Osteoblast (primary cell): ENCODE measurements around the gene TRIM10. TPM values are rescaled to one million over a fixed set of nuclear protein-coding genes. Genes with fewer than 3 reads are reported as not detected.

Source experiments
- DNase-seq: peaks from one replicate; pipeline ENCODE4 v3.0.0; 2011; ENCODE audit warnings: low spot score, mixed read lengths; ENCODE audit not compliant: insufficient read length; ENCODE audit errors: missing footprints
- H2AFZ ChIP-seq: 2 replicates; pipeline ENCODE4 v1.6.0; 2011; ENCODE audit warnings: mild to moderate bottlenecking, low read length
- H3K27ac ChIP-seq: 2 replicates; pipeline ENCODE4 v1.5.1; 2011; ENCODE audit warnings: mild to moderate bottlenecking, low read depth, low read length, moderate library complexity
- H3K27me3 ChIP-seq: 2 replicates; pipeline ENCODE4 v1.6.0; 2012; ENCODE audit warnings: mild to moderate bottlenecking, control low read depth, inconsistent platforms, low read length, moderate library complexity; ENCODE audit not compliant: insufficient read depth
- H3K36me3 ChIP-seq: 2 replicates; pipeline ENCODE4 v1.5.1; 2011; ENCODE audit warnings: mild to moderate bottlenecking, low read length, control low read depth, moderate library complexity; ENCODE audit not compliant: insufficient read depth
- H3K4me1 ChIP-seq: 2 replicates; pipeline ENCODE4 v1.5.1; 2011; ENCODE audit warnings: mild to moderate bottlenecking, low read length, control low read depth, moderate library complexity; ENCODE audit not compliant: insufficient read depth
- H3K4me2 ChIP-seq: 2 replicates; pipeline ENCODE4 v1.6.0; 2011; ENCODE audit warnings: mild to moderate bottlenecking, low read length; ENCODE audit not compliant: insufficient read depth
- H3K4me3 ChIP-seq: fragments of 200-600 bp; sonication (generic); 3 replicates; pipeline ENCODE4 v1.5.1; 2012; ENCODE audit warnings: mild to moderate bottlenecking, low read length, inconsistent platforms; ENCODE audit not compliant: insufficient read depth
- H3K79me2 ChIP-seq: 2 replicates; pipeline ENCODE4 v1.6.0; 2012; ENCODE audit warnings: mild to moderate bottlenecking, low read length, control low read depth, inconsistent platforms; ENCODE audit not compliant: insufficient read depth
- H3K9me3 ChIP-seq: 2 replicates; pipeline ENCODE4 v1.5.1; 2011; ENCODE audit warnings: low read depth, low read length, control low read depth
- H4K20me1 ChIP-seq: 2 replicates; pipeline ENCODE4 v1.6.0; 2012; ENCODE audit warnings: mild to moderate bottlenecking, low read length, control low read depth; ENCODE audit not compliant: insufficient read depth
- total RNA-seq: library from RNA; depleted of rRNA; stranded (reverse); fragments of >200 nt; gene quantifications from 2 replicates; pipeline ENCODE4 v1.2.3, GENCODE V29; 2012
- TF ChIP-seq, protein P1 (sequence below): IDR thresholded peaks from 2 replicates; pipeline ENCODE4 v1.5.1; 2011; ENCODE audit warnings: mild to moderate bottlenecking, low read depth, low read length, moderate library complexity; ENCODE audit errors: extremely low read depth

TRIM10 gene
- total RNA-seq, 1 donor: not detected

DNA sequence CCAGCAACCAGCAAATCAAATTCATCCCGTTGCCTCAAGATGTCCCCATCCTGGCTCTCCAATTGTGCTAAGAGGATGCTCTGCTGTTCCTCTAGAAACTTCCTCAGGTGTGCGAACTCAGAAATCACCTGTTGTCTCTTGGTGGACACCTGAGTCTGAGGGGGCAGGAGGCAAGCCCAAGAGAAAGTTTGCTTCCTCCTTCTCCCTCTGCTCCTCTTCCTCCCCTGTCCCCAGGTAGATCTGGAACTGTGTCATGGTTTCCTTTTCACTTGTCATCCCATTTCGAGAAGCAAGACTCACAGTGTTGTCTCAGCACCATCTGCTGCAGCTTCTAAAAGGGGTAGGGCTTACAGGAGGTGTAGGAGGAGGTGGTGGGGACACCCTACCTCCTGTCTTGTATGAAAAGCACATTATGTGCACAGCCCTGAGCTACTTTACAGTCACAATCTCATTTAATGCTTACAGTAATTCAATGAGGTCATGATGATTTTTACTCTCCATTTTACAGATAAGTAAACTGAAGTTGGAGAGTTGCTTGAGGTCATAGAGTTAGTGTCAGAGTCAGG lies 2.5 kb downstream of the TRIM10 start:
- no peak overlapping the region for H2AFZ ChIP-seq
- H3K36me3 ChIP-seq: no peaks in the 10 kb centered on the region
- H3K4me3 ChIP-seq: no peak overlapping the region
- H3K27ac ChIP-seq: no peak overlapping the region
- H3K9me3 ChIP-seq: no peaks in the 10 kb centered on the region
- peaks cover 25% of the 10 kb centered on the region for H3K4me1 ChIP-seq
- no peak overlapping the region for H3K4me2 ChIP-seq
- no peak for DNase-seq
- H4K20me1 ChIP-seq: no peaks in the 10 kb centered on the region
- H3K27me3 ChIP-seq: no peaks in the 10 kb centered on the region
- TF ChIP-seq, protein P1, sequence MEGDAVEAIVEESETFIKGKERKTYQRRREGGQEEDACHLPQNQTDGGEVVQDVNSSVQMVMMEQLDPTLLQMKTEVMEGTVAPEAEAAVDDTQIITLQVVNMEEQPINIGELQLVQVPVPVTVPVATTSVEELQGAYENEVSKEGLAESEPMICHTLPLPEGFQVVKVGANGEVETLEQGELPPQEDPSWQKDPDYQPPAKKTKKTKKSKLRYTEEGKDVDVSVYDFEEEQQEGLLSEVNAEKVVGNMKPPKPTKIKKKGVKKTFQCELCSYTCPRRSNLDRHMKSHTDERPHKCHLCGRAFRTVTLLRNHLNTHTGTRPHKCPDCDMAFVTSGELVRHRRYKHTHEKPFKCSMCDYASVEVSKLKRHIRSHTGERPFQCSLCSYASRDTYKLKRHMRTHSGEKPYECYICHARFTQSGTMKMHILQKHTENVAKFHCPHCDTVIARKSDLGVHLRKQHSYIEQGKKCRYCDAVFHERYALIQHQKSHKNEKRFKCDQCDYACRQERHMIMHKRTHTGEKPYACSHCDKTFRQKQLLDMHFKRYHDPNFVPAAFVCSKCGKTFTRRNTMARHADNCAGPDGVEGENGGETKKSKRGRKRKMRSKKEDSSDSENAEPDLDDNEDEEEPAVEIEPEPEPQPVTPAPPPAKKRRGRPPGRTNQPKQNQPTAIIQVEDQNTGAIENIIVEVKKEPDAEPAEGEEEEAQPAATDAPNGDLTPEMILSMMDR: no peak
- H3K79me2 ChIP-seq: no peaks in the 10 kb centered on the region

DNA sequence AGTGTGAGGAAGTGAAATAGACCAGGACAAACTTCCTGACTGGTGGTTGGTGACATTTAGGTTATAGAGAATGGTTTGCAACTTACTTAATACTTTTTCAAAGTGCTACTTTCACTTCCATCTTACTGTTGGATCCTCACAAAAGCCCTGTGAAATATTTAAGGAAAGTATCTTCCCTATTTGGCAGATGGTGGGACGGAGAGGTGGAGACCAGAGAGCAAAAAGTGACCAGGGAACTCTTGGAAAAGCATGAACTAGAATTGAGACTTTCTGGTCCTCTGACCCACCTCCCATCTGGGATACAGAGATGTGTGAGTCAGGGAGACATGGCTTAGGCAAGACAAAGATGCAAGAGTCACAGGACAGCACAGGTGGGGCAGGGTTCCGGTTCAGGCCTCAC lies 3.0 kb downstream of the TRIM10 start:
- H3K27ac ChIP-seq: no peak overlapping the region
- no peaks in the 10 kb centered on the region for H3K27me3 ChIP-seq
- peaks cover 25% of the 10 kb centered on the region for H3K4me1 ChIP-seq
- H4K20me1 ChIP-seq: no peaks in the 10 kb centered on the region
- H2AFZ ChIP-seq: peak overlapping the region; percentile 28
- H3K36me3 ChIP-seq: no peaks in the 10 kb centered on the region
- no peak for DNase-seq
- no peaks in the 10 kb centered on the region for H3K9me3 ChIP-seq
- H3K4me3 ChIP-seq: no peak overlapping the region
- H3K4me2 ChIP-seq: no peak overlapping the region
- TF ChIP-seq, protein P1: no peak
- H3K79me2 ChIP-seq: no peaks in the 10 kb centered on the region

DNA sequence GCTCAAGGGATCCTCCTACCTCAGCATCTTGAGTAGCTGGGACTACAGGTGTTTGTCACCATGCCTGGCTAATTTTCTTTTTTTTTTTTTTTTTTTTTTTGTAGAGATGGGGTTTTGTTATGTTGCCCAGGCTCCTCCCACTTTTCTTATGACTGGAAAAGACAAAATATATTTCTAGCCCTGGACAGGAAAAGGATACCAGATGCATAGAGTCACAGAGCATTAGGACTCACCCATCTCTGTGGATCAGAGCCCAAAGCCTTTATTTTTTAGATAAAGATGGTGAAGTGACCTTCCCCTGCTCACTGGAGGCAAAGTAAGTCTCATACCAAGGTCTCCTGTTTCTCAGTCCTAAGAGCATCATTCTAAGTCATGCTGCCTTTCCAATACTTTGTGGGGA lies 3.4 kb downstream of the TRIM10 start:
- Histone ChIP-seq H3K36me3 (no peaks in the 10 kb centered on the region), H2AFZ (peak overlapping the region; percentile 28), H3K4me2 (no peak overlapping the region), H3K4me1 (peaks cover 25% of the 10 kb centered on the region), H3K27me3 (no peaks in the 10 kb centered on the region), H4K20me1 (no peaks in the 10 kb centered on the region), H3K79me2 (no peaks in the 10 kb centered on the region), H3K9me3 (no peaks in the 10 kb centered on the region), H3K4me3 (no peak overlapping the region), H3K27ac (no peak overlapping the region)
- DNase-seq: no peak
- TF ChIP-seq, protein P1: no peak

DNA sequence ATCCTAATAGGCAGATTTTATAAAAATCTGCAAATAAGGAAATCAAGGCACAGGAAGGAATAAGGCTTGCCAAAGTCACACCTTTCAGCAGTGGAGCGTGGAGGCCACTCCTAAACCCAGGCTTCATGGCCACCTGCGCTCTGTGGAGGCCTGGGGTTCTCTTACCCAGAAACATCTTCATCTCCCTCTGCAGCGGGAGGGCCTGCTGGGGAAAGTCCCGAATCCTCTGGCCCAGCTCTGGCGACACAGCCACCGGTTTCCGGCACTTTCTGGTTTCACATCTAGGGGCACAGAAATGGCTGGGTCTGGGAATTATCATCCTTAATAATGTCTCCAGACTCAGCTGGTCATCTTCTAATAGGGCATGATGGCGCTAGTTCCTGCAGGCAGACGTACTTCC lies 4.2 kb downstream of the TRIM10 start:
- Histone ChIP-seq H2AFZ (no peak overlapping the region), H3K4me1 (peaks cover 25% of the 10 kb centered on the region), H3K27ac (no peak overlapping the region), H3K4me2 (no peak overlapping the region), H3K4me3 (no peak overlapping the region), H3K79me2 (no peaks in the 10 kb centered on the region), H3K9me3 (no peaks in the 10 kb centered on the region), H4K20me1 (no peaks in the 10 kb centered on the region), H3K27me3 (no peaks in the 10 kb centered on the region), H3K36me3 (no peaks in the 10 kb centered on the region)
- DNase-seq: no peak
- TF ChIP-seq, protein P1: no peak
